HepG2 (cell line): ENCODE results near the gene GPR149. TPM values are rescaled to one million over a fixed set of nuclear protein-coding genes. Genes with fewer than 3 reads are reported as not detected.

Experiments used
- E2F1 ChIP-seq: sonication (generic); formaldehyde crosslinking; IDR thresholded peaks from 2 replicates; pipeline ENCODE4 v1.5.0; 2020; ENCODE audit warnings: missing genetic modification reagents
- HNF1A ChIP-seq, 2 experiments: sonication (generic) in 1 of 2; formaldehyde crosslinking in 1 of 2; IDR thresholded peaks; 2 replicates each; pipeline versions ENCODE4 v1.4.0 to v1.6.1; 2016 to 2020; ENCODE audit warnings: borderline replicate concordance in 1 of 2, low read depth in 1 of 2, mild to moderate bottlenecking in 1 of 2, missing genetic modification reagents in 1 of 2
- NFAT5 ChIP-seq: sonication (generic); formaldehyde crosslinking; IDR thresholded peaks from 2 replicates; pipeline ENCODE4 v1.4.0; 2020; ENCODE audit warnings: missing genetic modification reagents
- PAWR ChIP-seq: sonication (generic); formaldehyde crosslinking; IDR thresholded peaks from 2 replicates; pipeline ENCODE4 v1.4.0; 2020; ENCODE audit warnings: missing genetic modification reagents, mild to moderate bottlenecking, borderline replicate concordance
- TFAP4 ChIP-seq: sonication (generic); IDR thresholded peaks from 2 replicates; pipeline ENCODE4 v1.6.1; 2016; ENCODE audit warnings: low read depth, borderline replicate concordance
- ZNF121 ChIP-seq: sonication (generic); formaldehyde crosslinking; IDR thresholded peaks from 2 replicates; pipeline ENCODE4 v1.5.0; 2020; ENCODE audit warnings: mild to moderate bottlenecking, missing genetic modification reagents
- ZNF749 ChIP-seq: sonication (generic); formaldehyde crosslinking; IDR thresholded peaks from 2 replicates; pipeline ENCODE4 v1.8.0; 2022; ENCODE audit warnings: mild to moderate bottlenecking, missing genetic modification reagents, moderate library complexity, borderline replicate concordance
- polyA plus RNA-seq, 8 experiments: library from polyadenylated mRNA; depleted of rRNA in 3 of 8; stranded (reverse) in 7 of 8; unstranded in 1 of 8; fragments of >200 nt; fragmentation: Illumina TruSeq in 4 of 8; extraction: Trizol in 4 of 8; gene quantifications; 2 replicates each; pipeline versions ENCODE4 v1.2.1 to v1.2.3, GENCODE V29; 2011 to 2016; ENCODE audit warnings: low read depth in 4 of 8, missing spikeins in 1 of 8, mixed read lengths in 1 of 8; ENCODE audit not compliant: insufficient read depth in 1 of 8
- total RNA-seq, 5 experiments: library from RNA; depleted of rRNA; stranded (reverse); fragments of >200 nt; fragmentation: Illumina TruSeq; extraction: Trizol; gene quantifications; 2 replicates each; pipeline ENCODE4 v1.2.3, GENCODE V29; 2016; ENCODE audit warnings: low read depth in 1 of 5

GPR149 gene
- total and polyA plus RNA-seq, 2 of the 13 experiments (the other 11 are each of a cell fraction or from before 2014, with no cell fraction given): not detected

DNA sequence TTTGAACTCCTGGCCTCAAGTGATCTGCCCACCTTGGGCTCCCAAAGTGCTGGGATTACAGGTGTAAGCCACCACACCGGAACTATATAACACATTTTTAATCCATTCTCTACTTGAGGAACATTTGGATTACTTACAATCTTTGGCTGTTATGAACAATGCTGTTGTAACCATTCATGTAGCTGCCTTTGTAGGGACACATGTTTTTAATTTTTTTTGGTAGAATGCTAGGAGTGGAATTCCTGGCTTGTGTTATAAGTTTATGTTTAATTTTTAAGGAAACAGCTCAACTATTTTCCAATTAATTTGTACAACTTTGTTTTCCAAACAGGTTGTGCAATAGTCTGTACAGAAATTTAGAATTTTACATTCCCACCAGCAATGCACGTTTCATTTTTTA is 51.7 kb downstream of the GPR149 start (continued):
- TF ChIP-seq NFAT5 (no peak), ZNF749 (CRISPR knock-in tag) (no peak), E2F1 (CRISPR knock-in tag) (no peak), HNF1A (IDR thresholded peaks at IDR 0.05; ENCODE audit: low read depth) (no peak), HNF1A (CRISPR knock-in tag; IDR thresholded peaks at IDR 0.05; ENCODE audit: borderline replicate concordance) (no peak), TFAP4 (no peak), ZNF121 (no peak), PAWR (CRISPR knock-in tag) (no peak)
- TF ChIP-seq, all 625 proteins: peak for 0
